Caco-2 (cell line): ENCODE measurements around the gene ZNF474. TPM values are rescaled to one million over a fixed set of nuclear protein-coding genes. Genes with fewer than 3 reads are reported as not detected.

Experiments
- BruUV-seq: library from RNA; stranded (reverse); fragments of 400-500 nt; replicated peaks from 2 replicates; lab custom pipeline; 2021; lab: Mats Ljungman, UMichigan
- CTCF ChIA-PET: fragments of 300-600 bp; sonication (Branson Sonifier 250); formaldehyde crosslinking; loops from one replicate; lab custom pipeline; 2022; ENCODE audit warnings: antibody characterized with exemption; lab: Charles Lee
- POLR2A ChIA-PET: fragments of 300-600 bp; sonication (Branson Sonifier 250); formaldehyde crosslinking; loops from one replicate; lab custom pipeline; 2022; ENCODE audit warnings: antibody characterized with exemption; lab: Charles Lee
- DNase-seq, 2 experiments: peaks; one replicate each; pipeline versions ENCODE4 v3.0.0 to v3.0.0-alpha.2; 2020 to 2022
- H3K27me3 ChIP-seq: replicated peaks from 2 replicates; pipeline ENCODE4 v1.6.0; 2011; ENCODE audit warnings: low read length; ENCODE audit not compliant: control insufficient read depth, insufficient read depth
- H3K36me3 ChIP-seq: 2 replicates; pipeline ENCODE4 v1.5.1; 2011; ENCODE audit warnings: low read length; ENCODE audit not compliant: control insufficient read depth, insufficient read depth
- H3K4me1 ChIP-seq: fragments of 250-450 bp; sonication (Bioruptor Pico); 2 replicates; pipeline ENCODE4 v1.5.1; 2020; ENCODE audit warnings: mild to moderate bottlenecking
- H3K4me3 ChIP-seq: 2 replicates; pipeline ENCODE4 v1.5.1; 2011; ENCODE audit warnings: low read depth, mild to moderate bottlenecking, control low read depth, low read length
- H3K9me3 ChIP-seq: fragments of 250-450 bp; sonication (Bioruptor Pico); 2 replicates; pipeline ENCODE4 v1.5.1; 2020; ENCODE audit warnings: mild to moderate bottlenecking, moderate library complexity
- H3K27ac Mint-ChIP-seq: one replicate; pipeline ENCODE4 v1.8.0; 2022; ENCODE audit warnings: mixed read lengths; ENCODE audit not compliant: unreplicated experiment
- H3K27me3 Mint-ChIP-seq: one replicate; pipeline ENCODE4 v1.8.0; 2022; ENCODE audit warnings: mixed read lengths; ENCODE audit not compliant: insufficient read depth, unreplicated experiment
- H3K36me3 Mint-ChIP-seq: one replicate; pipeline ENCODE4 v1.8.0; 2022; ENCODE audit warnings: mild to moderate bottlenecking, mixed read lengths; ENCODE audit not compliant: insufficient read depth, unreplicated experiment
- H3K4me1 Mint-ChIP-seq: one replicate; pipeline ENCODE4 v1.8.0; 2022; ENCODE audit warnings: low read depth, mixed read lengths; ENCODE audit not compliant: unreplicated experiment
- H3K4me3 Mint-ChIP-seq: one replicate; pipeline ENCODE4 v1.8.0; 2022; ENCODE audit warnings: mild to moderate bottlenecking, moderate library complexity, mixed read lengths; ENCODE audit not compliant: unreplicated experiment
- H3K9me3 Mint-ChIP-seq: one replicate; pipeline ENCODE4 v1.8.0; 2022; ENCODE audit warnings: mixed read lengths; ENCODE audit not compliant: unreplicated experiment
- intact Hi-C: fragments of 100-400 bp; cut with micrococcal nuclease; formaldehyde crosslinking; loops from one replicate; pipeline ENCODE4 v1.10.0; 2022; ENCODE audit not compliant: unreplicated experiment
- total RNA-seq: library from RNA; stranded (reverse); gene quantifications from 2 replicates; pipeline ENCODE4 v1.2.3, GENCODE V29; 2022
- TF ChIP-seq, protein P1 (sequence below), 2 experiments: fragments of 200-600 bp in 1 of 2; IDR thresholded peaks; 1 replicate in 1 of 2; 2 replicates in 1 of 2; pipeline versions ENCODE4 v1.5.1 to v1.8.0; 2011 to 2022; ENCODE audit warnings: antibody characterized with exemption in 1 of 2, control low read depth in 1 of 2, inconsistent platforms in 1 of 2, low read depth in 1 of 2, low read length in 1 of 2, mild to moderate bottlenecking in 1 of 2, moderate library complexity in 1 of 2; ENCODE audit not compliant: insufficient read depth in 1 of 2, severe bottlenecking in 1 of 2, unreplicated experiment in 1 of 2

Gene ZNF474
- total RNA-seq, 1 experiment from 2014 or later = not detected

DNA sequence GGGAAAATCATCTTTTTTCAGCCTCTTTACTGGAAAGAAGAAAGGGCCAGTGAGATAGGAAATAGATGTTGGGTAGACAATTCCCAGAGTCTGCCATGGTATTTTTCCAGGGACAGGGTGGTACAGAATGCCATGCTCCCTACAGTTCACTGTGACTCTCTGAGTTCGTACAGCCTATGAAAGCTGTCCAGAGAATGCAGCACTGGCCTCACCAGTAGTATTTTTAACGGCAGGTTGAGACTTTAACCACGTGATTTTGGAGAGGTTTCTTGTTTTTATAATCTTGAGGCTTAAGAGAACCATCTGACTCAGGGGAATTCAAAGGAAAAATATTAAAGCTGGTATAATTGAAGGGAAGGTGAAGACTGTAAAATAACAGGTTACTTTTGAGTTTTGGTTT lies 10.1 kb upstream of the ZNF474 start:
- TF ChIP-seq, protein P1, sequence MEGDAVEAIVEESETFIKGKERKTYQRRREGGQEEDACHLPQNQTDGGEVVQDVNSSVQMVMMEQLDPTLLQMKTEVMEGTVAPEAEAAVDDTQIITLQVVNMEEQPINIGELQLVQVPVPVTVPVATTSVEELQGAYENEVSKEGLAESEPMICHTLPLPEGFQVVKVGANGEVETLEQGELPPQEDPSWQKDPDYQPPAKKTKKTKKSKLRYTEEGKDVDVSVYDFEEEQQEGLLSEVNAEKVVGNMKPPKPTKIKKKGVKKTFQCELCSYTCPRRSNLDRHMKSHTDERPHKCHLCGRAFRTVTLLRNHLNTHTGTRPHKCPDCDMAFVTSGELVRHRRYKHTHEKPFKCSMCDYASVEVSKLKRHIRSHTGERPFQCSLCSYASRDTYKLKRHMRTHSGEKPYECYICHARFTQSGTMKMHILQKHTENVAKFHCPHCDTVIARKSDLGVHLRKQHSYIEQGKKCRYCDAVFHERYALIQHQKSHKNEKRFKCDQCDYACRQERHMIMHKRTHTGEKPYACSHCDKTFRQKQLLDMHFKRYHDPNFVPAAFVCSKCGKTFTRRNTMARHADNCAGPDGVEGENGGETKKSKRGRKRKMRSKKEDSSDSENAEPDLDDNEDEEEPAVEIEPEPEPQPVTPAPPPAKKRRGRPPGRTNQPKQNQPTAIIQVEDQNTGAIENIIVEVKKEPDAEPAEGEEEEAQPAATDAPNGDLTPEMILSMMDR (IDR thresholded peaks at IDR 0.05; ENCODE audit: insufficient read depth in 1 of 2, low read depth in 1 of 2, low read length in 1 of 2, severe bottlenecking in 1 of 2, unreplicated experiment in 1 of 2) = no peak
- intact Hi-C loops = no loop called here
- H3K9me3 Mint-ChIP-seq = no peaks in the 10 kb centered on the region
- Histone ChIP-seq H3K4me3 (no peak overlapping the region), H3K9me3 (no peaks in the 10 kb centered on the region), H3K27me3 (no peaks in the 10 kb centered on the region; the same call in 1 of the 2 replicates), H3K36me3 (no peaks in the 10 kb centered on the region), H3K4me1 (no peaks in the 10 kb centered on the region)
- POLR2A ChIA-PET = no interaction called here
- BruUV-seq = no TSS peak
- no peaks in the 10 kb centered on the region for H3K36me3 Mint-ChIP-seq
- DNase-seq = no peak
- CTCF ChIA-PET = no interaction called here
- no peak overlapping the region for H3K4me3 Mint-ChIP-seq
- H3K27ac Mint-ChIP-seq = no peak overlapping the region
- peaks cover 10% of the 10 kb centered on the region for H3K27me3 Mint-ChIP-seq
- no peaks in the 10 kb centered on the region for H3K4me1 Mint-ChIP-seq

DNA sequence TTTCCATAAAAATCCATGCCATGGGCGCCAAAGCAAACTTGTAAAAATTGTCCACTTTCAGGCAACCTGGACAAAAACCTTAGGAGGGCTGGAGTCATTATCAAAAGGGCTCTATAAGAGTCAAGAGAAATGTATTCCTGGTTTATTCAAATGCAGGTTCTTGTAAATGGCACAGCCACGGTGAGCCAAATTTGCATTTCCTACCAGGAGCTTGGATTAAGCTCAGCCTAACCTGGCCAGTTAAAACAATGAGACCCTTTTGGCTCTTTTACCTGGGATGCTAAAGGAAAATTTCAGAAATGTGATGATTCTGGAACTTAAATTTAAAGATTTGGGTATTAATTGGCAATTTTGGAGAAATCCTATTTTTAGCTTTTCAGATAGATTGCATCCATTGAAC lies 8.9 kb upstream of the ZNF474 start:
- intact Hi-C loops = no loop called here
- Histone ChIP-seq H3K36me3 (no peaks in the 10 kb centered on the region), H3K4me1 (no peaks in the 10 kb centered on the region), H3K27me3 (no peaks in the 10 kb centered on the region; the same call in 1 of the 2 replicates), H3K4me3 (no peak overlapping the region), H3K9me3 (no peaks in the 10 kb centered on the region)
- H3K9me3 Mint-ChIP-seq = no peaks in the 10 kb centered on the region
- POLR2A ChIA-PET = no interaction called here
- no peaks in the 10 kb centered on the region for H3K4me1 Mint-ChIP-seq
- no peak overlapping the region for H3K27ac Mint-ChIP-seq
- BruUV-seq = no TSS peak
- DNase-seq = no peak
- peaks cover 13% of the 10 kb centered on the region for H3K27me3 Mint-ChIP-seq
- TF ChIP-seq, protein P1 (IDR thresholded peaks at IDR 0.05; ENCODE audit: insufficient read depth in 1 of 2, low read depth in 1 of 2, low read length in 1 of 2, severe bottlenecking in 1 of 2, unreplicated experiment in 1 of 2) = no peak
- H3K36me3 Mint-ChIP-seq = no peaks in the 10 kb centered on the region
- CTCF ChIA-PET = no interaction called here
- no peak overlapping the region for H3K4me3 Mint-ChIP-seq

DNA sequence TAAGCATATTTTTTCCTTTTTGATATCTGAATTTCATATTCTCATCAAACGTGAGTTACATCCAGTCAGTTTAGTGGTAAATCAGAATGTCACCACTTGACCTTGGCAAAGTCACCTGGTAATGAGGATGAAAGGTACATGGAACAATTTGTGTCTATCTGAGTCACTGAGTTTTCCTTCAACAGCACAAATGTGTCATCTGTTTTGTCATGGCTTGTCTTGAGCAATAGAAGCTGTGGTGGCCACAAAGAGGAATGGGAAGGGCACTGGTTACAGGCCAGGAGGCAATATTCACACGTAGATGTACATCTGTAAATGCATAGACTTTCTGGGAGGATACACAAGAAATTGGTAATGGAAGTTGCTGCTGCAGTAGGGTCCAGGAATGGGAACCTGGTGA lies 8.4 kb upstream of the ZNF474 start:
- Histone ChIP-seq H3K9me3 (no peaks in the 10 kb centered on the region), H3K4me3 (no peak overlapping the region), H3K4me1 (no peaks in the 10 kb centered on the region), H3K27me3 (no peaks in the 10 kb centered on the region; the same call in 1 of the 2 replicates), H3K36me3 (no peaks in the 10 kb centered on the region)
- DNase-seq = no peak
- Mint-ChIP-seq H3K27me3 (peaks cover 15% of the 10 kb centered on the region), H3K4me1 (no peaks in the 10 kb centered on the region), H3K9me3 (no peaks in the 10 kb centered on the region), H3K27ac (no peak overlapping the region), H3K36me3 (no peaks in the 10 kb centered on the region), H3K4me3 (no peak overlapping the region)
- POLR2A ChIA-PET = no interaction called here
- BruUV-seq = no TSS peak
- CTCF ChIA-PET = no interaction called here
- intact Hi-C loops = no loop called here
- TF ChIP-seq, protein P1 (IDR thresholded peaks at IDR 0.05; ENCODE audit: insufficient read depth in 1 of 2, low read depth in 1 of 2, low read length in 1 of 2, severe bottlenecking in 1 of 2, unreplicated experiment in 1 of 2) = no peak
